EL (cell line): ENCODE measurements around the gene AATF.

Source experiments
- DNase-seq: peaks from one replicate; pipeline ENCODE4 v3.0.0-alpha.2; 2016

The AATF gene

DNA sequence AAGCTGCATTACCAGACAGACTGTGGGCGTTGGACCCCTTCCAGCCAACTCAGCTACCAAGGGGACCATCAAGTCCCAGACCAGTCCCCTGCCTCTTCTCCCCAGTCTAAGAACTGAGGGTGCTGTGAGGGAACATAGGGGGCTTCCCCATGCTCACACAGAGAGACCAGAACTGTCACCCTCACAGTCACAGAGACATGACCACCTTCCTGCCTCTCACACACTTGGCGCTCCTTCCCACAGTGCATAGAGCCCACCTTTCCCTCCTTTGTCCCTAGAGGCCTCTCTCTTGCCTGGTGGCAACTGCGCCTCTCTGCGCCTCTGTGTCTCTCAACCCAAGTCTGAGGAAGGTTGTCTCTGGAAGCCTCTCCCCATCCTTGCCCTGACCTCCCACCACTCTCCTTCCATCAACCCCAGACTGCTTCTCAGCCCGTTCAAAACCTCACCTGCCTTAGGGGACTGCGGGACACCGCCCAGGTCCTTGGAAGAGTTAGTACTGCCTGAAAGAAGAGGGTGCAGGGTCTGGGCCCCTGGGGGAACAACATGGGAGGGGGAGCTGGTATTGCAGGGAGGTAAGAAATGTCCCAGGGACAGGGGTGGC is 17.6 kb upstream of the AATF start:
- no peak for DNase-seq

DNA sequence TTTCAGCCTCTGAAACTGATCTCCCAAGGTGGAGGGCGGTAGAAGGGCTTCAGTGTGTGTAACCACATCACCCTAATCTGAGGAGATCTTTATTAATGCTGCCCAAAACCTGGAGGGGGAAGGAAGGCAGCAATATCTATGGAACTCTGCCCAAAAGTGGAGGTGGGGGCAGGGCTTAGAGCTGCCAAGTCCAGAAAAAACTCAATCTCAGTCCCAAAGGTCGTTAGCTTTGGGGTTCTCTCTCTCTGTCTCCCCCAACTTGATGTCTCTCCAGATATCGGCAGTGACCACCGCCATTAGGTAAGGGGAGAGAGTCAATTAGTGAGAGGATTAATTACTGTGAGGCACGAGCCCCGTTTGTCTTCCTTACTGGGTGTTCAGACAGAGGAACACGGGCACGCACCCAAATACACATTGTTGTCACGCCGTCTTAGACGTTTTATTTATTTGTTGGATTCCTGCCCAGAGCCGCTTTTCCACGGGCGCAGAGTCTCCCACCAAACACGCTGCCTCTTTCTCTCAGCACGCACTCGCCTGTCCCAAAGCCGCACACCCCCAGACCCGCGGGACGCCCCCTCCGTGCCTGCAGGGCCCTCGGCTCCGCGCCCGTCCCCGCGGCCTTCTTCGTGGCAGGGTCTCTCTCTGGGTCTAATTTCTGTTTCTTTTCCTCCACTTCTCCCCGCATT is 16.9 kb upstream of the AATF start:
- no peak for DNase-seq

DNA sequence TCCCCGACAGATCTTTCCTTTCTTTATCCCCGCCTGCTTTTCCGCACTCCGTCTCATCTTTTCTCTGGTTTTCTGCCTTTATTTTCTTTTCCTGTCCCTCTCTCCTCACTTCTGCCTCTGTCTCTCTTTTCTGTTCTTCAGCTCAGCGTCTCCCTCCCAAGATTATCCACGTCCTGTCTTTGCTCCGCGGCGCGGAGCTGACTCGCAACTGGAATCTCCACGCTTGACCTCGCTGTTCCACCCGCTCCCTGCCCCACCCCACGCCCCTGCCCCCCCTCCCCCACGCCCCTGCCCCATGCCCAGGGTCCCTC is 16.4 kb upstream of the AATF start:
- DNase-seq = no peak

DNA sequence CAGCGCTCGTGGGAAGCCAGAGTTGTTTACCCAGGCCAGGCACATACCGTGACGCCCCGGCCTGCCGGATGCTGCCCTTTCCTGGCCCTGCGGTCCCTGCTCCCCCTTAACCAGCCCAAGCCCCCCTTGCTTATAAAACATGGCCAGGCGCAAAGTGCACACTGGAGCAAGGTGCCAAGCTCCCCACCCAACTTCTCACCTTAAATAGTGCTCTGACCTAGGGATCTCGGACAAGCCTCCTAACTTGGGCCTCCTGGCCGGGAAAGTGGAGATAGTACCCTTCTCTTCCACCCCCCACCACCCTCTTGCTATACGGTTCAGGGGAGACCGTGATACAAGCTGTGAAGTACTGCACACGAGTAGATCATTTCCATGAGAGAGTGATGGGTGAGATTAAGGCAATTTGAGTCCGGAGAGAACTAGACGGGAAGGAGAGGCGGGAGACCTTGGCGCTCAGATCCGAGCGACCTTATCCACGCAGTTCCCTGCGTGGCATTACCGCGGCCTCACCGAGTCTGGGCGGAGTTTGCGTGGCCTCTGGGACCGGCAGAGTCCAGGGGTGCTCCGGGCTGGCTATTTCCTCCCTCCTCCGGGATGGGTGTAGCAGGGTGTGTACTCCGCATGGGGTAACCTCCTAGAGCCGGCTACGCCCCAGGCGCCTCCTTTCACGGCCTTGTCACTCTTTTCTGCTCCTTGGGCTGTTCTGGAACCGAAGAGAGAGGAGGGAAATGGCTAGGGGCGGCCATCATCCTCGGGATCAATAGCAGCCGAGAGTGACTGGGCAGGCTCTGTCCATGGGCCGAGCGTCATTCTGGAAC is 15.9 kb upstream of the AATF start:
- no peak for DNase-seq

DNA sequence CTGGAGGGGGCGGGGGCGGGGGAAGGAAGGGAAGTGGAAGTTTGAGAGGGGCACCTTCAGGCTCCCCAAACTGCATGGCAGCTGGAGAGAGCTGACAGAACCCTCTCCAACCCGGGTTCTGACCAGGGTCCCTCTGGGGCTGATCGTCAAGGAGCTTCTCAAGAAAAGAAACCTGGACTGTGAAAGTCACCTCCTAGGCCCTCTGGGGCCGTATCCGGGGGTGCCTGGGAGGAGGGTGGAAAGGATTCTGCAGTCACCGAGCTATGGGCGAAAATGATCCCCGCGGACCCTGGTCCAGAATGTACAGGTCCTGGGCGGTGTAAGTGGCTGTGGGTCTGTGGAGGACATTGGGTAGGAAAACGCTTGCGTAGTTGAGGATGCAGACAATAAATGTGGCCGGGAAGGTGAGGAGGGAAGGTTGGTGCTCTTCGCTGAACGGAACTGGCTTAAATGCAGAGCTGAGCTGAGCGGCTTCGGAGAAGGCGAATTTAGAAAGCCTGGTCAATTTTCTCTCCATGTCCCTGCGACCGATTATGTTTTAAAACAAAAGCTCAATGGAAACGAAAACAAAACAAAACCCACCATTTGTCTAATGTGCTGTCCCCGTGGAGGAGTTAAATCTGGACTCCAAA is 15.1 kb upstream of the AATF start:
- no peak for DNase-seq

DNA sequence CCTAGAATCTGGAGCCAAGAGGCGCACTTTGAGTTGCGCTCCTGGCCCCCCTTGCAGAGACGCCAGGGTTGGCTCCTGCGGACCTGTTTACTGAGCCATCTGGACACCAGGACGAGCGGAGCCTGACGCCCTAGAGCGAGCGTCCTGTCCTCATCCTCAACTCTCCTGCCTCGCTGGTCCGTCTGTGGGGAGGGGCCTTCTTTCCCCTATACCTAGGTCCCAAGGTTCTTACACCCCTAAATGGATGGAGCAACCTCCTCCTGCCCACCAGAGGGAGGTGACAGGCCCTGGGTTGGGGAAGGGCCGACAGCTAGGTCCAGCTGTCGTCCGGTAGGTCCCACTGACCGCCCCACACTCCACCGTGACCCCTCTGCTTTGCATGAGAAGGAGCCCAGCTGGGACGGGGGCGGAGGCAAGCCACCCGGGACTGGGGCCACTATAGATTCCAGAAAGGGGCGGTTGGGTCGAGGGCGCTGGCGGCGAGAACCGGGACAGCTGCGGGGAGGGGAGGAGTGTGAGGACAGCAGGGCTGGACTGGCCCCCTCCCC is 14.5 kb upstream of the AATF start:
- DNase-seq = no peak

DNA sequence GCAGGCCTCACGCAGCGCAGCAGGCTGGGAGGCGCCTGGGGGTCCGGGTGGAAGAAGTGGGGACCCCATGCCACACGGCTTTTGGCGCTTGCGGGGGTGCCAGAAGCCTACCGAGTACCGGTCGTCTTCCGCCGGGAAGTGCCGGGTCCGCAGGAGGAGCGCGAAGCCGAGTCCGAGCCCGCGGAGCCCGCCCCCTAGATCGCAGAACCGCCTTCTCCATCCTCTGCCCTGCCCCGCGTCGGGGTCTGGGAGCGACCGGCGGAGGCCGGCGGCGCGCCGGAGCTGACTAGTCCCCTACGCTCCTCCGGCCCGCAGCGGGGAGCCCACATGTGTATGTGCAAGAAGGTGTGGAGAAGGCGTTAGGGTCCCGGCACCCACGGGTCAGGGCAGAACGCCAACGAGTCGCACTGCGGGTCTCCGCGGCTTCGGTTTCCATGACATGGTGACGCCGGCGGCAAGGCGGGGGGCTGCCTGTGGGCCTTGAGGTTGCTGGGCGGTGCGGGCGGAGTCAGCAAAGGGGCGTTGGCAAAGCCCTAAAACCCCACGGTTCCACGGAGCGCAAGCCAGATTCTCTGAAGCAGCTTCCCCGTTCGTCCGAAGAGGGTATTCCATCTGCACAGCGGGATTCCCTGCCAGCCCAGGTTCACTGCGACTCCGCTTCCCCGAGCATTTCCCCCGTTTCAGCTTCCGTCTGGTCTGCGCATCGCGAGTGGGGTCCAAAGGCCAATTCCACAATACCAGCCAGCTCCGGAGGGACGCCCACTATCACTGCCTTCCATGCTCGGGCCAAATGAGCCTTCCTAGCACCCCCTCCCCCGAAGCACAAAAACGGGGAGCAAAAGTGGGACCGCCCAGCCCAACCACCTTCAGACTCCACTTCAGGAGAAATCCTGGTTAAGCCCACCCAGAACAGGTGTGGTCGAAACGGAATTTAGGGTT is 13.8 kb upstream of the AATF start:
- no peak for DNase-seq

DNA sequence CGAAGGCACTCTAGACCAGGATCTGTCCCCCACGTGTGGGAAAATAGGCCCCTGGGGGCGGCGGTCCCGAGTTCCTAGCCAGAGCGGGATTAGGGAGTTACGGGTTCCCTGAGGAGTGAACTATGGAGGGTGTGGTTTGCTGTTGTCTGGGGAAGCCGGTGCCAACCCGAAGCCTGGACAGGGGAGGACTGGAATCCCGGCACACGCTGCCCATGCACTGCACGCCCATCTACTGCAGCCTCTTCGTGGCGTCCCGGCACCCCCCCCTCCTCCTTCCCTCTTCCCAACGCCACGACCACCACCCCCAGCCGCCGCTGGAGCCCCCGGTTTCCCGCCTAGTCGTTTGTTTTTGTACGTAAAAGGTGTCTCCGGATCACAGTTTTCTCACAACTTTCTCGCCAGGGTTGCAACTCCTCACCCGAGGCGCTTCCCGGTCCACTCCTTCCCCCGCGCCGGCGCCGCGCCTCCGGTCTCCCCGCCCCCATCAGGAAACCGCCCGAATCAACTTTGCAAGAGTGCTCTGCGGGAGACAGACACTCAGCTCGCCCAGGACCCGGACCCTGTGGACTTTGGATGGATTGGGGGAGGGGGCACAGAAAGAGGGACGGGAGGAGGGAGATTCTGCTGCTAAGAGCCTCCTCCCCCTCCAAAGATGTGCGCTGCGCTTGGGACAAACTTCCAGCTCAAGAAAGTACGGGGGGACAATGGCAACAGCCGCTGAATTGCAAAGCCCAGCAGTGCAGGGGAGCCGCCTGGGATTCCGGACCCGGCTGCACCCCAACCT is 12.9 kb upstream of the AATF start:
- DNase-seq = no peak

DNA sequence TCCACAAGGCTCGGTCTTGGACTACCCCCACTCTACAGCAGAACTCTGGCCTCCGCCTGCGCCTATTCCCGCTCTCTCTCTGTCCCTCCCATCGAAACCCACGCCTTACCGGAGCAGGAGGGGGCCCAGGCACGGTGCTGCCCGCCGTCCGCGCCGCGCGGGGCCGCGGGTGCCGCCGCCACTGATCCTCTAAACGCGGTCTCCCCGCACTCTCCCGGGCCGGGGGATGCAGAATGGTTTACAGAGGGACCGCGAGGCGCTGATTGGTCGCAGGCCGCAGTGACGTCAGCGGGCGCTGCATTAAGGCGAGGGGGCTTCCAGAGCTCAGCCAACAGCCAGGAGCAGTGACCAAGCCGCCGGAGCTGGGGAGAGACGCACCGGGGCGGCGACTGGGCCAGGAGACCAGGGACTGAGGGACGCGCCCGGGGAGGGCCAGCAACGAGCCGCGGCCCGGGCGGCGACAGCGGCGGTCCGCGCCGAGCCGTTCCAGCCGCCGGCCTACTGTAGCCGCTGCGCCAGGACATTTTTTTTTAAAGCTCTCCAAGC is 12.2 kb upstream of the AATF start:
- no peak for DNase-seq

DNA sequence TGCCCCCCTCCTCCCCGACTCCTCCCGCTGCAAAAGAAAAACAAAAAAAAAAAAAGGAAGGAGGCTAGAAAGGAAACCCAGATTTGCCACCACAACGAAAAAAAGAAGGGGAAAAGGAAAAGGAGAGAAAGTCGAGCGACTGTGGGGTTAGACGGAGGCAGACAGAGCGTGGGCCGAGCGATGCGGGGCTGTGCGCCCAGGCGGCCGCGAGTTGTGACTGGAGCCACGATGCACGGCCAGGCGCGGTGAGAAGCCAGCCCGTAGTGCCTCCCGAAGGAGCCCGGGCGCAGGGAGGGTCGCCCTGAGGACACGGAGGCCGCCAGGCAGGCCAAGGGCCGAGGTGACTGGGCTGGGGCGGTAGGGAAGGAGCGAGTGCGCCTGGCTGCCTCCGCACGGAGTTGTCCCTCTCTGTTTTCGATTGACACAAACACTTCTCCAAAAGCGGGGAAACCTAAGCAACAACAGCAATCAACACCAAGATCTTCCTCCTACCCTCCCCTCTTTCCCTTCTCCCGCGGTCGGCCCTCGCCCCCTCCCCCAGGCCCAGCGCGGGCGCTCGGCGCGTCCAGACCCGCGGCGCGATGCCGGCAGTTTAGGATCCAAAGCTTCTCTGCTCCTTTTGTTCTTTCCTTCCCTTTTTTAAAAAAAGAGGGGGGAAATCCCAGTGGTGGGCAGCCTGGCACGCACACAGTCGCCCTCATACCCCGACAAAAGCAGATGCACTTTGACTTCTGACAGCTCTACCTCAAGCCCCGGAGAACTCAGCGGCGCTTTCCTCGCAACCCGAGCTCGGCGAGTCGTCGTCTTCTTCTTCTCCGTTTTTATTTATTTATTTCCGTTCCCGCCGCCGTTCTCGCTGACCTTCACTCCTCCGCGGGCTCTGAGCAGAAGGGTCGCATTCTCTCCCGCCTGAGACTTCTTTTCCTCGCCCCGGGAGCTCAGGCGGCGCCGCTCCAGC is 11.5 kb upstream of the AATF start, which contains the start of gene LHX1:
Gene LHX1, plus strand, starts transcription at position 475 of the 958 bp plus-strand sequence. CDS start 723 bp downstream, outside the sequence.
- no peak for DNase-seq

DNA sequence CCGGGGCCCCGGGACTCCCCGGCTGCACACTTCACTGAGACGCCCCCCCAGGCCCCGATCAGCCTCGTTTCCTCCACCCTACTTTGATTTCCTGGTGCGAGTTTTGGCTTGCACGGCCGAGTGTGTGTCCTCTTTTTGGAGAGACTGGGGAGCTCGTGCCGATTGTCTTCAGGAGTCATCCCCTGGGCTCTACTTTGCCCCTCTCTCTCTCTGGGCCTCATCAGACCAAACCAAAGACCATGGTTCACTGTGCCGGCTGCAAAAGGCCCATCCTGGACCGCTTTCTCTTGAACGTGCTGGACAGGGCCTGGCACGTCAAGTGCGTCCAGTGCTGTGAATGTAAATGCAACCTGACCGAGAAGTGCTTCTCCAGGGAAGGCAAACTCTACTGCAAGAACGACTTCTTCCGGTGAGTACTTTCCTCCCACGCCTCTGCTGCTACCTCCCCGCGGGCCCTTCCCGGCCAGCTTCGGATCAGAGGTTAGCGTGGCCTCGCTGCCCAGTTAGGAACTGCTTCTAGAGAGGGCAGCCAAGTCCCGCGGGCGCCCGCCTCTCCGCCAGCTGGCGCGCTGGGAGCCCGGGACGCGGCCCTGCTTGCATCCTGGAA is 10.7 kb upstream of the AATF start:
- no peak for DNase-seq

DNA sequence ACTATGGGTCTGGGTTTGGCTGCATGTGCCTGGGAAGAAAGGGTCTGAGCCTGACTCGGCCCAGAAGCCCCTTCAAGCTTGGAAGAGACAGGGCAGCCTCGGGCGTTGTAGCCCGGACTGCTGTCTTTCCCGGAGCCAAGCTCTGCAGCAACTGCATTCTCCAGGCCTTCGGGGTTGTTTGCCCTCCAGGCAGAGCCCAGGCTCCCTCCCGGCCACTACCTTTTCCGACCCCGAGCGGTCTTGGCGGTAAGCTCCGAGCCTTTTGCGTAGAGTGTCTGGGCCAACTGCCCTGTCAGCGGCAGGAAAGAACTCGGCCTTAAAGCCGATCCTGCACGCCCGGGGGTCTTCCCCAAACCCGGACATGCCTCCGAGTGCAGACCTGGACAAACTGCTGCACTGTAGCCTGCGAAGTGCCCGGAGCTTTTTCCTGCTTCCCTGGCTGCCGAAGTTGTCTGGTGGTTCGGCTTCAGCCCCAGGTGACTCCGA is 10.1 kb upstream of the AATF start:
- DNase-seq = no peak

DNA sequence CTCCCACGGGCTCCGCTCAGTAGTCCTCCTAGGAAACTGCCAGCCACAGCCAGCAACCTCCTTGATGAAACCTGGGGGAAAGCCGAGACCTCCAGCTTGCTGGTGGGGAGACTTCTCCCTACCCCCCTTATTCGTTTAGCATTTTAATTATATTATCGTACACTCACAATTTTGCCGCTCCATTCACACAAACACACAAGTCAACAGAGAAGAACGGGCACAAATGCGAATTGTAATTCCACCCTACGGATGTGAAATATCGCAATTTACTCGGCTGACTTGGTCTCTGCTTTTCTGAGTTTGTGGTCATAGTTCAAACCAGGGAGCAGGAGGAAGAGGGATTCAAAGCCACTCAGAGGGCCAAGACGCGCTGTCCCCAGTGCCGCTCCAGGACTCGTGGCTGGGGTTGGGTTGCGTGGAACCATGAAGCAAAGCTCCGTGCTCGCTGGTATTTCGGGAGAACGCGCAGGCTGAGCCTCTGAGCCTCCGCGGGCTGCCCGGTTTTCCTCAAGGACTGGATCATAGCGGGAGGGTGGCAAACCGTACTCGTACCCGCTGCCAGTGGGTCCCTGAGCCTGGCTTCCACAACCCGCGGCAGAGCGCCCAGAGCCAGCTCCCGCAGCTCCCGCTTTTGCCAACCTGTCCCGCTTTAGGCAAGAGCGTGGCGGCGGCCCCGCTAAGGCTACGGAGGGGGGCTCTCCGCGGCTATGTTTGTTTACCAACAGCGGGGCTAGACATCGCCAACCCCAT is 9.5 kb upstream of the AATF start:
- no peak for DNase-seq

DNA sequence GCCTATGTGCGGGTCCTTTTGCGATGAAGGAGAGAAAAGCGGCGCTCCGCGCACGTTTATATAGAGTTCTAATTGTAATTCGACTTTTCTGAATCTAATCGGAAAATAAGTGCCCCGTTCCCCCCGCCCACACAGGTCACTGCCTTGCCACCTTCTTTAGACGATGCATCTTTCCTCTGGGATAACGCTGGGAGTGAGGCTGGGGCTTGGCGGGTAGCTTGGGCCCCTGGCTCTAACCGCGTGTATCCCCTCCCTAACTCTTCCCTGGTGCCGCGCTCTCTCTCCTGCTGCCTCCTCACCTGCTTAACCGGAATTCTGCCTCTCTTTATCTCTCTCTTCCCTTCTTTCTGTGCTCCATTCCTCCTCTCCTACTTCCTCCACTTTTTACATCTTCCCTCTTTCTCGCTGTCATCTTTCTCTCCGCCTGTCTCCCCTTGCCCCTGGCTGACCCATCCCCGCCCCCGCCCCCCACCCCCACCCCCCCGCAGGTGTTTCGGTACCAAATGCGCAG is 8.9 kb upstream of the AATF start:
- DNase-seq = no peak

DNA sequence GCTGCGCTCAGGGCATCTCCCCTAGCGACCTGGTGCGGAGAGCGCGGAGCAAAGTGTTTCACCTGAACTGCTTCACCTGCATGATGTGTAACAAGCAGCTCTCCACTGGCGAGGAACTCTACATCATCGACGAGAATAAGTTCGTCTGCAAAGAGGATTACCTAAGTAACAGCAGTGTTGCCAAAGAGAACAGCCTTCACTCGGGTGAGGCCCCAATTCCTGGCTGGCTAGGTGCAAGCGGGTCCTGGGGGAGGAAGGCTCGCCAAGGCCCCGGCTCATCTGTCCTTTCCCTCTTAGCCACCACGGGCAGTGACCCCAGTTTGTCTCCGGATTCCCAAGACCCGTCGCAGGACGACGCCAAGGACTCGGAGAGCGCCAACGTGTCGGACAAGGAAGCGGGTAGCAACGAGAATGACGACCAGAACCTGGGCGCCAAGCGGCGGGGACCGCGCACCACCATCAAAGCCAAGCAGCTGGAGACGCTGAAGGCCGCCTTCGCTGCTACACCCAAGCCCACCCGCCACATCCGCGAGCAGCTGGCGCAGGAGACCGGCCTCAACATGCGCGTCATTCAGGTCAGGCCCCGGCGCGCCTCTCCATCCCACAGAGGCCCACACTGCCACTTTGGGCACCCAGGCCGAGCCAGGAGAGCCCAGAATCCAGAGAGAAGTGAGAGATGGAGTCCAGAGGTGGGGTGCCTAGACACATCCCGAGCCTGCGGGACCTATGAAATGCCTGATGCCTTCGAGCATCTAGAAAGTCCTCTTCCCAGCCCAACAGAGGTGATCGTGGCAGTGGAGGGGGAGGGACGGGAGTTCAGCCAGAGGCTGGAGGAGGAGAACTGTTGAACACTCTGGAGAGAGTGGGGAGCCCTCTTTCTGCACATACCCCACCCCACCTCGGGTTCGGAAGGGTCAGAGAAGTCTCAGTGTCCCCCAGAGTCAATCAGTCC is 8.2 kb upstream of the AATF start:
- no peak for DNase-seq

DNA sequence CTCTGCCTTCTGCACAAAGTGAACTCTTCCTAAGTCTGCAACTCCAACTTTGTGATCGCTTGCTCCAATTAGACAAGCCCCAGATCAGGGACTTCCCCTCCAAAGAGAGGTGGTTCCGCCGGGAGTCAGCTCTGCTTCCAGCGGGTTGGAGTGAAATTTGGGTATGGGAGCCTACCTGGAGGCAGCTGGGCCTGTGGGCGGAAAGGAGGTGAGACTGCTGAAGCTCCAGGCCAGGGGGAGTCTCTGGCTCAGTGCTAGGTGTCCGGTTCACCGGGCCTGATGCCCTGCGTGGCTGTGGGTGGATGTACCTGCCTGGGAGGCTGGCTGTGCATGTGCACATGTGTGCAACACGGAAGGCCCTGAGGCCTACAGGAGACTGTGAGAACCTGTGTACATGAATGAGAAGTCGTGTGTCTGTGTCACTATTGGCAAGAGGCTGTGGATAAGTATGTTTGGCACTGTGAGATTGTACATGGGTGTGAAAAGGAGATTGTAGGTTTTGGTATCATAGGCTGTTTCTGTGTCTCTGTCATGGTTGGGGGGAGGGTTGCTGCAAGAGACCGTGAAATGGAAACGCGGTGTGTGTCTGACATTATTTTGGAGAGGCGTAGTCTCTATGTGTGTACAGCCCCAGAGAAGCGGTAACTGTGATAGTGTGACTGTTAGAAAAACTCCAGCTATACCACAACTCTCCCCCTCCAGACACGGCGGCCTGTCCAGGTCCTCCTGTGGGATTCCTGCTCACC is 7.3 kb upstream of the AATF start:
- DNase-seq = no peak
